ENCODE results near the gene PBX4.

PBX4 gene

DNA sequence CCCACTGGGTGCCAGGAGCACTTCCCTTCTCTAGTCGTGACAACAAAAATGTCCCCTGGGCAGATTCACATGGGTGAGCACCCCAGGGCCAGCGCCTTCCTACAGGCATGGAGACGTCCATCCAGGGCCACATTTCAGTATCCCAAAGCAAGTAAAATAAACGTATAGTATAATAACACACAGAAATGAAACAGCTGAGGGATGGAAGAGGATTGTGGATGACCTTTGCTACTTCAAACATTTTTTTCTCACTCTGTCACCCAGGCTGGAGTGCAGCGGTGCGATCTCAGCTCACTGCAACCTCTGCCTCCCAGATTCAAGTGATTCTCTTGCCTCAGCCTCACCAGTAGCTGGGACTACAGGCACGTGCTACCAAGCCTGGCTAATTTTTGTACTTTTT, 52.2 kb downstream of the PBX4 start:
- no peak for DNase-seq (ENCODE audit: extremely low read depth, low read depth)
- H3K4me3 ChIP-seq (replicated peaks; ENCODE audit: low read depth, low read length), result no peak overlapping the region
- TF ChIP-seq, protein P1, sequence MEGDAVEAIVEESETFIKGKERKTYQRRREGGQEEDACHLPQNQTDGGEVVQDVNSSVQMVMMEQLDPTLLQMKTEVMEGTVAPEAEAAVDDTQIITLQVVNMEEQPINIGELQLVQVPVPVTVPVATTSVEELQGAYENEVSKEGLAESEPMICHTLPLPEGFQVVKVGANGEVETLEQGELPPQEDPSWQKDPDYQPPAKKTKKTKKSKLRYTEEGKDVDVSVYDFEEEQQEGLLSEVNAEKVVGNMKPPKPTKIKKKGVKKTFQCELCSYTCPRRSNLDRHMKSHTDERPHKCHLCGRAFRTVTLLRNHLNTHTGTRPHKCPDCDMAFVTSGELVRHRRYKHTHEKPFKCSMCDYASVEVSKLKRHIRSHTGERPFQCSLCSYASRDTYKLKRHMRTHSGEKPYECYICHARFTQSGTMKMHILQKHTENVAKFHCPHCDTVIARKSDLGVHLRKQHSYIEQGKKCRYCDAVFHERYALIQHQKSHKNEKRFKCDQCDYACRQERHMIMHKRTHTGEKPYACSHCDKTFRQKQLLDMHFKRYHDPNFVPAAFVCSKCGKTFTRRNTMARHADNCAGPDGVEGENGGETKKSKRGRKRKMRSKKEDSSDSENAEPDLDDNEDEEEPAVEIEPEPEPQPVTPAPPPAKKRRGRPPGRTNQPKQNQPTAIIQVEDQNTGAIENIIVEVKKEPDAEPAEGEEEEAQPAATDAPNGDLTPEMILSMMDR (IDR thresholded peaks at IDR 0.05; ENCODE audit: low read depth, low read length, missing control alignments), result no peak

DNA sequence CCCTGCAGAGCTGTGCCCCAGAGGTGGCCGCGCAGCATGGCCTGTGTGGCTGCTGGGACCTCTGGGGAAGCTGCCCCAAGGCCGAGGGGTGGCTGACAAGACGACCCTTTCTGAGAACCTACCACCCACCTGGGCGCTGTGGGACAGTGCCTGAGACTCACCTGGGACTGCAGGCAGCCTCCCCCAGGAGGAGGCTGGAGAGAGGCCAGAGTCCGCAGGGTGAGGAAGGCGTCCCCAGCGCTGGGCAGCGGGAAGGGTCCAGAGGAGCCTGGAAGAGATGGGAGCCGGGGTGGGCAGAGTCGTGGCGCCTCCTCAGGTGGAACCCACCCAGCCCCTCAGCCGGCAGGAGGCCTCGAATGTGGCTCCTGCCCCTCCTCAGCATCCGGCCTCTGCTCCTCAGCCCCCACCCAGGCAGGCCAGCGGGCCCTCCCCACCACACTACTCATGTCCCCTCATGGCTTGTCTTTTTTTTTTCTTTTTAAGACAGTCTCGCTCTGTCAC, 55.1 kb downstream of the PBX4 start:
- DNase-seq (ENCODE audit: extremely low read depth, low read depth), result no peak
- TF ChIP-seq, protein P1 (IDR thresholded peaks at IDR 0.05; ENCODE audit: low read depth, low read length, missing control alignments), result no peak
- H3K4me3 ChIP-seq (replicated peaks; ENCODE audit: low read depth, low read length), result no peak overlapping the region

DNA sequence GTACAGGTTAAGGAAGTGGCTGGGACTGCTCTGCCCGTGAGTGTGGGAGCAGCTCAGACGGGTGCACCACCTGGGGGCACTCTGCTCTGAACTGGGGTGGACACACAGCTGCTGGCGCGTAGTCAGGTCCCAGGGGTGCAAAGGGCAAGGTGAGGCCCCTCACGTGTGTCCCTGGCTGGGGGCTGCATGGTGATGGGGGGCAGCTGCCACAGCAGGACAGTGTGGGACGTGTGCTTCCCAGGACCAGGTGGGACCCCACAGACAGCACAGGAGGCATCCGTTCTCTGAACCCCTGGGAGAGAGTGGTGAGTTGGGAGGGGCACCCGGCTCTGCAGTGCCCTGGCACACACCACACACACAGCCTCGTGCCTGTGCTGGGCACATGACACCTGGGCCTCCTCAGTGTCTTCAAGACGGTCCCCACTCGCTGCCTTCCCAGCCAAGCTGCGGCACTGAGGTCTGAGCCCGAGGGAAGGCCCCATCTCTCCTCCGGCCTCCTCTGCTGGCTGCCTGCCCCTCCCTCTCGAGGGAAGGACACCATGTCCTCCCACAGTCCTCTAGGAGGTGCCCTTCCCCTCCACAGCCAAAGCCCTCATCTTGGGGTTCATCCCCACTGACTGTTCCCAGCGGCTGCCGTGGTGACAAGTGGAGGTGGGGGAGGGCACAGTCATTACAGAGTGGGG, 55.7 kb downstream of the PBX4 start:
- H3K4me3 ChIP-seq (replicated peaks; ENCODE audit: low read depth, low read length), result no peak overlapping the region
- DNase-seq (ENCODE audit: extremely low read depth, low read depth), result no peak
- TF ChIP-seq, protein P1 (IDR thresholded peaks at IDR 0.05; ENCODE audit: low read depth, low read length, missing control alignments), result no peak

DNA sequence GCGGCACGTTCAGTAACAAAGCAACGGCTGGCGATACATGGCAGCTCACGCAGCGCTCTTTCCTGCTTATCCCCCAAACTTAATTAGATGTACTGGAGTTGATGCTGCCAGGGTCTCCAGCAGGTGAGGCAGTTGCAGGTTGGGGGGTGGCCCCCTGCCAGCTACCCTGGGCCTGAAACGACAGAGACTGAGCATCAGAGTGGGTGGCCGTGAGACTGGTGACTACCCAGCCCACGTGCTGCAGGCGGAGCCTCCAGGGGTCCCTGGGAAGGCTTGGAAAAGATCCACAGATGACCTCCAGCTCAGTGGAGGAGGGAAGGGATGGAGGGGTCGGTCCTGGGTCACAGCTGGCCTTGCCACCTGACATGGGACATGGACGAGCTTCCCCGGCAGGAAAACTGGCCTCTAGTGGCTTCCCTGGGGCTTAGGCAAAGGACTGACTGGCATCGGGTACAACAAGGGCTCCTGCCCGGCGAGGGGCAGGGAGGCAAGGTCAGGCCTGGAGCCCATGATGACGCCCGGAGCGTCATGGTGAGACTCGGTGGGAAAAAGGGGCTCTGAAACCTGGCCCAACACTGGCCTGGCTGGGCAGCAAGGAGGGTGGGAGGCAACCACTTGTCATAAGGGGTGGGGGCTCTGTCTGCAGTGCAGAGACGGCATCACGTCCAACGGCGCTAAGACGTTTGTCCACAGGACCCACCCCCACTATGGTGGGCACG, 56.4 kb downstream of the PBX4 start:
- no peak for DNase-seq (ENCODE audit: extremely low read depth, low read depth)
- H3K4me3 ChIP-seq (replicated peaks; ENCODE audit: low read depth, low read length), result no peak overlapping the region
- TF ChIP-seq, protein P1 (IDR thresholded peaks at IDR 0.05; ENCODE audit: low read depth, low read length, missing control alignments), result no peak

DNA sequence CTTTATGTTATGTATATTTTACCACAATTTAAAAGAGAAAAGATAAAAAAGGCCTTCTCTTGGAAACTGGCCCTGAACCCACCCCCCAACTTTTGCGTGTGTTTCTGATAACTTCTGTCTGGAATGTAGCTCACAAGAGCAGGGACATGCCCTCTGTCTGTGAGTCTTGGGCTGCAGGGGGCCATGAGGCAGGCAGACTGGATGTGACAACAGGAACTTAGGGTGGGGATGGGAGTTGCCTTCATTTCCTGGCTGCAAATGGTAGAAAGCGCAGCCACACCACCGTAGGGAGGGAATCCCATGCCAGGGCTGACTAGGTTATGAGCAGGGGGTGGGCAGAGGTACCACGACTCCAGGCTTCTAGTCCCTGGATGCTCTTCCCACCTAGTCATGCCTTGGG, 58.6 kb downstream of the PBX4 start:
- TF ChIP-seq, protein P1 (IDR thresholded peaks at IDR 0.05; ENCODE audit: low read depth, low read length, missing control alignments), result no peak
- no peak overlapping the region for H3K4me3 ChIP-seq (replicated peaks; ENCODE audit: low read depth, low read length)
- DNase-seq (ENCODE audit: extremely low read depth, low read depth), result no peak

DNA sequence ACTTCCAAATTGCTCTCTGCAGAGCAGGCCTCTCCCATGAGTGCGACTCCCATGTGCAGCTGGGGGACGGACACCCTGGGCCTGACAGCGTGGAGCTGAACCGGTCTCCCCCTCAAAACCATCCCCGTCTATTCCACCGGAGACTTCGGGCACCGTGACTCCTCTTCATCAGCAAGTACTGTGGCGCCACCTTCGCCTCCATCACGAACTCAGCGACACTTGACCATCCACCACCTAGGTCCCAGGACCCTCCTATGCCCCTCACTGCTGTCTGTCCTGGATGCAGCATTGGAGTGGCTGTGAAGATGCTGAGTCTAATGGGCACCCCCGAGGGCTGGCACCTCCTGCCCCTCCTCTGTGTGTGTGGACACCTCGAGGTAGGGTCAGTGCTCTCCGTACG, 59.9 kb downstream of the PBX4 start:
- TF ChIP-seq, protein P1 (IDR thresholded peaks at IDR 0.05; ENCODE audit: low read depth, low read length, missing control alignments), result no peak
- no peak overlapping the region for H3K4me3 ChIP-seq (replicated peaks; ENCODE audit: low read depth, low read length)
- no peak for DNase-seq (ENCODE audit: extremely low read depth, low read depth)
